Ovary (tissue), 9 donors: ENCODE results near the gene LUC7L2. TPM values are rescaled to one million over a fixed set of nuclear protein-coding genes. Genes with fewer than 3 reads are reported as not detected.
"Not testable (repeated sequence)": the region's sequence is repeated elsewhere in the genome, so short reads cannot be mapped to it uniquely, and the experiment has no call there.

Source experiments
- DNase-seq, 5 donors: peaks; one replicate each; pipeline ENCODE4 v3.0.0-alpha.2; 2019 to 2020
- H3K27ac ChIP-seq, 2 donors: fragments of 200-600 bp; one replicate each; pipeline versions ENCODE4 v1.5.1 to v1.8.0; 2019 to 2022
- H3K27me3 ChIP-seq: fragments of 200-600 bp; one replicate; pipeline ENCODE4 v1.8.0; 2022
- H3K36me3 ChIP-seq: fragments of 200-600 bp; sonication (generic); one replicate; pipeline ENCODE4 v1.5.1; 2019
- H3K4me1 ChIP-seq: one replicate; pipeline ENCODE4 v1.8.1; 2013; ENCODE audit warnings: mild to moderate bottlenecking, moderate library complexity; ENCODE audit not compliant: insufficient read depth
- H3K4me3 ChIP-seq: fragments of 200-600 bp; sonication (generic); one replicate; pipeline ENCODE4 v1.5.1; 2017
- H3K9me3 ChIP-seq, 2 donors: fragments of 200-600 bp in 1 of 2; sonication (generic) in 1 of 2; one replicate each; pipeline versions ENCODE4 v1.5.1 to v1.8.1; 2013 to 2019; ENCODE audit warnings: mild to moderate bottlenecking in 1 of 2, moderate library complexity in 1 of 2
- EP300 ChIP-seq: sonication (generic); formaldehyde crosslinking; IDR thresholded peaks from one replicate; pipeline ENCODE4 v1.6.1; 2017; ENCODE audit warnings: antibody characterized with exemption
- POLR2A ChIP-seq: fragments of 450-650 bp; IDR thresholded peaks from one replicate; pipeline ENCODE4 v1.6.1; 2017; ENCODE audit warnings: antibody characterized with exemption, mild to moderate bottlenecking, moderate library complexity
- WGBS, 3 donors: extraction: QIAGEN DNeasy Blood & Tissue Kit in 1 of 3; methylation state at CpG; one replicate each; pipeline versions ENCODE4 v1.1.5 to v1.1.7; 2013 to 2017; 5-methylcytosine and 5-hydroxymethylcytosine counted together
- intact Hi-C, 4 donors: fragments of 100-400 bp; cut with DNase I; formaldehyde crosslinking; loops; one replicate each; pipeline versions ENCODE4 v1.11.0 to v1.15.1; 2022 to 2023
- polyA plus RNA-seq, 2 donors: library from polyadenylated mRNA; stranded (reverse); fragments of 200-250 nt in 1 of 2; fragments of 350-450 nt in 1 of 2; fragmentation: Illumina TruSeq in 1 of 2; extraction: RNeasy Lipid Tissue Mini Kit (QIAGEN cat#74804) in 1 of 2; gene quantifications; one replicate each; pipeline ENCODE4 v1.2.3, GENCODE V29; 2013 to 2014
- total RNA-seq, 7 donors: library from RNA; depleted of rRNA in 2 of 7; stranded (reverse); fragments of >200 nt in 2 of 7; fragmentation: NEBNext Ultra II Directional in 3 of 7; extraction: Animal tissue kit (Norgen Biotek cat#: 25700) in 3 of 7; gene quantifications; one replicate each; pipeline versions ENCODE4 v1.1.0 to v1.2.4, GENCODE V29; 2016 to 2023
- TF ChIP-seq, protein P1 (sequence below), 3 donors: fragments of 450-650 bp in 2 of 3; fragments of 200-600 bp in 1 of 3; IDR thresholded peaks; one replicate each; pipeline versions ENCODE4 v1.5.1 to v1.8.0; 2016 to 2022; ENCODE audit warnings: antibody characterized with exemption in 3 of 3, mild to moderate bottlenecking in 1 of 3
- donor health status: DM: no; HTN: no; CAD: no; lungs with moderate emphysema.
- donor health status: DM: no; HTN: no; CAD: no.
- donor health status: Bipolar disorder and iron deficiency.
- donor health status: DM: yes; HTN: yes; CAD: no.
- donor health status: DM: no; HTN: no; CAD: no.
- donor health status: DM: yes; HTN: yes; CAD: no.

LUC7L2 gene
- total and polyA plus RNA-seq, 9 donors: 58.9 to 113 (median 87.2) TPM

- 84 to 95% (median 89%) methylated on average over 2 of the region's 2 CpGs for WGBS, 3 donors
- Histone ChIP-seq H3K4me3 (no peak overlapping the region), H3K9me3 (no peaks in the 10 kb centered on the region), H3K36me3 (no peaks in the 10 kb centered on the region), H3K4me1 (no peaks in the 10 kb centered on the region), H3K27me3 (no peaks in the 10 kb centered on the region), H3K27ac (no peak overlapping the region)
- intact Hi-C loops: no loop called here
- TF ChIP-seq, protein P1, sequence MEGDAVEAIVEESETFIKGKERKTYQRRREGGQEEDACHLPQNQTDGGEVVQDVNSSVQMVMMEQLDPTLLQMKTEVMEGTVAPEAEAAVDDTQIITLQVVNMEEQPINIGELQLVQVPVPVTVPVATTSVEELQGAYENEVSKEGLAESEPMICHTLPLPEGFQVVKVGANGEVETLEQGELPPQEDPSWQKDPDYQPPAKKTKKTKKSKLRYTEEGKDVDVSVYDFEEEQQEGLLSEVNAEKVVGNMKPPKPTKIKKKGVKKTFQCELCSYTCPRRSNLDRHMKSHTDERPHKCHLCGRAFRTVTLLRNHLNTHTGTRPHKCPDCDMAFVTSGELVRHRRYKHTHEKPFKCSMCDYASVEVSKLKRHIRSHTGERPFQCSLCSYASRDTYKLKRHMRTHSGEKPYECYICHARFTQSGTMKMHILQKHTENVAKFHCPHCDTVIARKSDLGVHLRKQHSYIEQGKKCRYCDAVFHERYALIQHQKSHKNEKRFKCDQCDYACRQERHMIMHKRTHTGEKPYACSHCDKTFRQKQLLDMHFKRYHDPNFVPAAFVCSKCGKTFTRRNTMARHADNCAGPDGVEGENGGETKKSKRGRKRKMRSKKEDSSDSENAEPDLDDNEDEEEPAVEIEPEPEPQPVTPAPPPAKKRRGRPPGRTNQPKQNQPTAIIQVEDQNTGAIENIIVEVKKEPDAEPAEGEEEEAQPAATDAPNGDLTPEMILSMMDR (IDR thresholded peaks at IDR 0.05): no peak
- no peak for TF ChIP-seq POLR2A
- no peak for TF ChIP-seq EP300
- DNase-seq: no peak
Observed at GRCh38 chr7:139403601-139404000, 43.9 kb downstream of the LUC7L2 start.

- Histone ChIP-seq H3K4me1 (no peaks in the 10 kb centered on the region), H3K4me3 (no peak overlapping the region), H3K27me3 (no peaks in the 10 kb centered on the region), H3K27ac (no peak overlapping the region), H3K36me3 (no peaks in the 10 kb centered on the region), H3K9me3 (no peaks in the 10 kb centered on the region)
- DNase-seq: no peak
- WGBS, 3 donors: 87 to 96% (median 95%) methylated on average over 1 of the region's 1 CpG
- intact Hi-C loops: no loop called here
- TF ChIP-seq POLR2A: no peak
- TF ChIP-seq EP300: no peak
- TF ChIP-seq, protein P1 (IDR thresholded peaks at IDR 0.05): no peak
Observed at GRCh38 chr7:139407555-139407954, 47.9 kb downstream of the LUC7L2 start.

DNA sequence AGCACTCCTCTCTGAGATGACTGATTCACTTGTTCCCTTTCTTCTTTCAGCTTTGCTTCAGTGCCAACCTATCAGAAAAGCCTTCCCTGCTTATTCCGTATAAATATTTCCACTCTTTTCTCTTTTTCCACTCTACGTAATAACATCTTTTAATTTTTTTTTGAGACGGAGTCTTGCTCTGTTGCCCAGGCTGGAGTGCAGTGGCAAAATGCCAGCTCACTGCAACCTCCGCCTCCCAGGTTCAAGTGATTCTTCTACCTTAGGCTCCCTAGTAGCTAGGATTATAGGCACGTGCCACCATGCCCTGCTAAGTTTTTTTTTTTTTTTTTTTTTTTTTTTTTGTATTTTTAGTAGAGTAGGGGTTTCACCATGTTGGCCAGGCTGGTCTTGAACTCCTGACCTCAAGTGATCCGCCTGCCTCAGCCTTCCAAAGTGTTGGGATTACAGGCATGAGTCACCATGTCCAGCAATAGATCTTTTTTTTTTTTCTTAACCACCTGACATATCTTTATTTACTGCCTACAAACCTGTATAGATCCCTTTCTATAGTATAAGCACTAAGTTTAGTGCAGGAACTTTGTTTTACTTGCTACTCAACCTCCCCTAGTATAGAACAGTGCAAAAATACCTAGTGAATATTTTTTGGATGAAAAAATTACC lies 55.2 kb downstream of the LUC7L2 start:
- WGBS, 3 donors: 87 to 91% (median 89%) methylated on average over 6 of the region's 6 CpGs
- intact Hi-C loops, H3K4me1 ChIP-seq, H3K36me3 ChIP-seq, H3K27me3 ChIP-seq, H3K27ac ChIP-seq, H3K4me3 ChIP-seq, DNase-seq, H3K9me3 ChIP-seq: not testable (repeated sequence)

DNA sequence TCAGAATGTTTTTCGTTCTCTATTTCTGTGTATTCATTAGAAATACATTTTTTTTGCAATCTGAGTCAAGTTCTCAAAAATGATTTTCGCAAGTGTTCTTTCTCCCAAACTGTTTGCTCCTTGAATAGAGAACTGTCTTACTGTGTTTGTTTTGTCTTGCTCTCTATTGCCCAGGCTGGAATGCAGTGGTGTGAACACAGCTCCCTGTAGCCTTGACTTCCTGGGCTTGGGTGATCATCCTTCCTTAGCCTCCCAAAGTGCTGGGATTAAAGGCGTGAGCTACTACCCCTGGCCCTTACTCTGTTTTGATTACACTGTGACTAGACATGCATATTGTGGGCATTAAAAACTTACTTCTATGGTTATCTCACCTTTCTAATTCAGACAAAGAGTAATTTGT lies 56.7 kb downstream of the LUC7L2 start:
- intact Hi-C loops: no loop called here
- WGBS, 3 donors: 26 to 49% (median 27%) methylated on average over 3 of the region's 3 CpGs
- Histone ChIP-seq H3K27me3 (no peaks in the 10 kb centered on the region), H3K36me3 (no peaks in the 10 kb centered on the region), H3K4me3 (no peak overlapping the region), H3K9me3 (no peaks in the 10 kb centered on the region), H3K4me1 (no peaks in the 10 kb centered on the region), H3K27ac (no peak overlapping the region)
- no peak for DNase-seq
- TF ChIP-seq, protein P1 (IDR thresholded peaks at IDR 0.05): no peak
- TF ChIP-seq EP300: no peak
- TF ChIP-seq POLR2A: no peak

- H3K36me3 ChIP-seq: no peaks in the 10 kb centered on the region
- intact Hi-C loops: no loop called here
- 96 to 97% (median 96%) methylated on average over 15 of the region's 15 CpGs for WGBS, 3 donors
- H3K4me1 ChIP-seq: no peaks in the 10 kb centered on the region
- H3K27ac ChIP-seq: no peak overlapping the region
- no peak overlapping the region for H3K4me3 ChIP-seq
- TF ChIP-seq POLR2A: no peak
- TF ChIP-seq EP300: no peak
- TF ChIP-seq, protein P1 (IDR thresholded peaks at IDR 0.05): no peak
- DNase-seq: no peak
- H3K9me3 ChIP-seq: no peaks in the 10 kb centered on the region
- no peaks in the 10 kb centered on the region for H3K27me3 ChIP-seq
Observed at GRCh38 chr7:139417478-139417877, 57.8 kb downstream of the LUC7L2 start.
